Omental fat pad (tissue), 4 donors: ENCODE results near the gene GNG4. TPM values are rescaled to one million over a fixed set of nuclear protein-coding genes. Genes with fewer than 3 reads are reported as not detected.

Source experiments
- ATAC-seq: fragments of 150-250 bp; one replicate; pipeline ENCODE4 v1.9.1; 2016; ENCODE audit warnings: mild to moderate bottlenecking, moderate library complexity; ENCODE audit not compliant: low FRiP score
- DNase-seq: peaks from one replicate; pipeline ENCODE4 v3.0.0-alpha.2; 2019; ENCODE audit warnings: low spot score
- total RNA-seq, 4 donors: library from RNA; depleted of rRNA; stranded (reverse); fragments of >200 nt; gene quantifications; one replicate each; pipeline ENCODE4 v1.1.0, GENCODE V29; 2016
- TF ChIP-seq, protein P1 (sequence below), 3 donors: fragments of 450-650 bp; IDR thresholded peaks; one replicate each; pipeline ENCODE4 v1.5.1; 2016 to 2017; ENCODE audit warnings: antibody characterized with exemption in 3 of 3, mild to moderate bottlenecking in 3 of 3, moderate library complexity in 2 of 3

GNG4 gene
- total RNA-seq, 4 donors from 2014 or later, result 0.56 to 1.2 (median 0.93) TPM; not detected in 1

DNA sequence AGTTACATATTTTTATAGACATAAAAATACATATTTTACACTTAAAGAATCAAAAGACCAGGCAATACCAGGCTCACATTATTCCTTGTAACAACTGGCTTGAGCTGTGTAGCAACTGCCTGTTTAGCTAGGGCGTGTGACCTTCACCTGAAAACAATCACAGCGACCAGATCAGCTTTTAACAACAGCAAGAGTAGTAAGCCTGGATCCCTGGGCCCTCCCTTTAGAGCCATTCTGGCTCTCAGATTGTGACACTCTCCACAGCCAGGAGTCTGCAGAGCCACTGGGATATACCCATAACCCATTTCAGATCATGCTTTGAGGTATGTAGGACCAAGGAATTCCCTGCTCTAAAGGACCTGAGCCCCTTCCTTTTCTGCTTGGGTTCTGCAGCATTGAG lies 29.4 kb upstream of the GNG4 start:
- TF ChIP-seq, protein P1, sequence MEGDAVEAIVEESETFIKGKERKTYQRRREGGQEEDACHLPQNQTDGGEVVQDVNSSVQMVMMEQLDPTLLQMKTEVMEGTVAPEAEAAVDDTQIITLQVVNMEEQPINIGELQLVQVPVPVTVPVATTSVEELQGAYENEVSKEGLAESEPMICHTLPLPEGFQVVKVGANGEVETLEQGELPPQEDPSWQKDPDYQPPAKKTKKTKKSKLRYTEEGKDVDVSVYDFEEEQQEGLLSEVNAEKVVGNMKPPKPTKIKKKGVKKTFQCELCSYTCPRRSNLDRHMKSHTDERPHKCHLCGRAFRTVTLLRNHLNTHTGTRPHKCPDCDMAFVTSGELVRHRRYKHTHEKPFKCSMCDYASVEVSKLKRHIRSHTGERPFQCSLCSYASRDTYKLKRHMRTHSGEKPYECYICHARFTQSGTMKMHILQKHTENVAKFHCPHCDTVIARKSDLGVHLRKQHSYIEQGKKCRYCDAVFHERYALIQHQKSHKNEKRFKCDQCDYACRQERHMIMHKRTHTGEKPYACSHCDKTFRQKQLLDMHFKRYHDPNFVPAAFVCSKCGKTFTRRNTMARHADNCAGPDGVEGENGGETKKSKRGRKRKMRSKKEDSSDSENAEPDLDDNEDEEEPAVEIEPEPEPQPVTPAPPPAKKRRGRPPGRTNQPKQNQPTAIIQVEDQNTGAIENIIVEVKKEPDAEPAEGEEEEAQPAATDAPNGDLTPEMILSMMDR (IDR thresholded peaks at IDR 0.05), result no peak
- ATAC-seq, result no peak

DNA sequence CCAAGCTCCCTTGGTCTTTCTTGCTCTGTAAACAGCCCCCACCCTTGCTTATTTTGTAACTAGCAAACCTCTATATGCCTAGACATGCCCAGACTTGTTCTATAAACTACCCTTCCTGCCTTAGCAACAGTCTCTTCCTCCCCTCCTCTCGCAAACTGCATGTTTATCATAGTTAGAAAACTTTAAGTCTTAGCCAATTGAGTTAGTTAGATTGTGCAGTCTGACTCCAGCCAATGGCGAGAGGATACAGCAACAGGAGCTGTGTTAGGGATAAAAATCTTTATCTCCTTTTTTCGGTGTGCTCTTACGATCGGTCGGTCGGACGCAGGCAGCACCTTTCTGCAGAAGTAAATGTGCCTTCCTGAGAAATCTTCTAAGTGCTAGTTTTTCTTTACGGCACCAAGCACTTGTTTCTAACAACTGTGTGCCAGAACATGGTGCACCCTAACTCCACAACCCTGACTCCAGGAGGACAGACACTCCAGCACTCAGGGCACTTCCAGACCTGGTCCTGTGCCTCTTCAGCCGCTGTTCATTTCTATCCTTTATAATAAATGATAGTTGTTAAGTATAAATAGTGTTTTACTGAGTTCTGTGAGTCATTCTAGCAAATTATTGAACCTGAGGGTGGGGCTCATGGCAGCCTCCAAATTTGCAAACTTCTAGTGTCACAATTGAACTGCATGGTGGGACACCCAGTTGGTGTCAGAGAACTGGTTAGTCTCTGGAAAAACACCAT lies 25.7 kb upstream of the GNG4 start:
- DNase-seq, result no peak
- TF ChIP-seq, protein P1 (IDR thresholded peaks at IDR 0.05), result no peak
- ATAC-seq, result no peak

More for the DNA sequence above, 29.4 kb upstream of the GNG4 start:
- no peak for DNase-seq

DNA sequence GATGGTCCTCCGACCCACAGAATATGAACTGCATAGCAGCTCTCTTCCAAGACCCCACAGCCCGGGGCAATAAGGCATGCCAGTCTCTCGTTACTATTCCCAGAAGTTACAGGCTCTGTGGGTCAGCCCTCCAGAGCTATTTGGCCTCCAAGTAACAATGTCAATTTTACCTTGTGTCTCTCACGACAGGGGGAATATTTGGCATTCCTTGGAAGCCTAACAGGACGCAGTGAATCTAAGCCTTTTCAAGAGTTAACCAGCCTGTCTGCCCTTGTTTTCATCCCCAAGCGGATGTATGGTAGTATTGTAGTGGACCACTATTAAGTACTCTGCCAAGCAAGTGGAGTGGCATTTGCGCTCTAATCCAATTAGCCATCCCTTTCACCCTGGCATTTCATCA lies 24.4 kb upstream of the GNG4 start:
- TF ChIP-seq, protein P1 (IDR thresholded peaks at IDR 0.05), result no peak
- DNase-seq, result no peak
- ATAC-seq, result no peak

DNA sequence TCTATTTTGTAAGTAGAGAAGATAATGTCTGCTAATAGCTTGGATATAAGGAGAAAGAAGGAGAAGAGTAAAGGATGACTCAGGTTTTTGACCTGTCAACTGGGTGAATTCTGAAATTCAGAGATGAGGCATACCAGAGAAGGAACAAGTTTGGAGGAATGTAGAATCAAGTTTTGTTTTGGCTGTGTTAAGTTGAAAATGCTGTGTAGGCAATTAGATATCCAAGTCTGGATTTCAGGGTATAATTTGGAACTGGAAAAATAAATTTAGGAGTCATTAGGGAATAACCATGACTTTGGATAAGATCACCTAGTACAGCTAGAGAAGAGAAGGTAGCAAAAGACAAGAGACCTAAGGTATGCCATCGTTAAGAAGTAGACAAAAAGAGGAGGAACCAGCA lies 22.4 kb upstream of the GNG4 start:
- no peak for DNase-seq
- TF ChIP-seq, protein P1 (IDR thresholded peaks at IDR 0.05), result no peak
- ATAC-seq, result no peak

DNA sequence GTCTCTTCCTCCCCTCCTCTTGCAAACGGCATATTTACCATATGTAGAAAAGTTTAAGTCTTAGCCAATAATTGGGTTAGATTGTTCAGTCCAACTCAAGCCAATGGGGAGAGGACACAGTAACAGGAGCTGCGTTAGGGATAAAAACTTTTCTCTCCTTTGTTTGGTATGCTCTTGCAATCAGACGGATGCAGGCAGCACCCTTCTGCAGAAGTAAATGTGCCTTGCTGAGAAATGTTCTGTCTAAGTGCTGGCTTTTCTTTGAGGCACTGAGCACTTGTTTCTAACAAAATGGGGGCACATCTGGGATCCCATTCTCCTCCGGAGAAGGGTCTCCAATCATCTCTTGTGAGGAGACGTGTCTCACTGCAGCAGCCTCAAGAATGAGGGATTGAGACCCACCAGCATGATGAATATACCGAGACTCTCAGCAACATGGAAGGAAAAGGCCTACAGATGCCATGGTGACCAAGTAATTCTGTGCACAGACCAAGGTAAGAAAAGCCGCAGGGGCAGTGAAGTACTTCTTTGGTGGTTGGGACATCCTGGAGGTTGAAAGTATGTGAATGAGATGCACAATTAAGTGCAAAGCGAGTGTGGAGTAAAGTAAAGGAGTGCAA lies 20.7 kb upstream of the GNG4 start:
- no peak for DNase-seq
- ATAC-seq, result no peak
- TF ChIP-seq, protein P1 (IDR thresholded peaks at IDR 0.05), result no peak

DNA sequence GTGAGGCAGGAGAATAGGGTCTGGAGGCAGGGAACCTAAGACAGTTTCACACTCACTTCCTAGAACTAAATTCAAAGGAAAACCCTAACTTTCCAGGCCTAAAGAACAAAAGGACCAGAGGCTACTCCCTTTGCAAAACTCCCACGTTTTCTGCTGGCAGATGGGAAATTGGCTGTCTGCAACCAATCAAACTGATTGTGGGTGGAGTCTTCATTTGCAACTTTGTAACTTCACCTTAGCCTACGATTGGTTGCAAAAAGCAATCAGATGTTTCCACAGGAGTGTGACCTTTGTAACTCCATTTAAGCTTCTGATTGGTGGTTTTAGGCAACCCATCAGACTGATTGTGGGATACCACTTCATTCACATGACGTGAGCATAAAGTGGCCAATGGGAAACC lies 19.7 kb upstream of the GNG4 start:
- TF ChIP-seq, protein P1 (IDR thresholded peaks at IDR 0.05), result no peak
- DNase-seq, result no peak
- ATAC-seq, result no peak

DNA sequence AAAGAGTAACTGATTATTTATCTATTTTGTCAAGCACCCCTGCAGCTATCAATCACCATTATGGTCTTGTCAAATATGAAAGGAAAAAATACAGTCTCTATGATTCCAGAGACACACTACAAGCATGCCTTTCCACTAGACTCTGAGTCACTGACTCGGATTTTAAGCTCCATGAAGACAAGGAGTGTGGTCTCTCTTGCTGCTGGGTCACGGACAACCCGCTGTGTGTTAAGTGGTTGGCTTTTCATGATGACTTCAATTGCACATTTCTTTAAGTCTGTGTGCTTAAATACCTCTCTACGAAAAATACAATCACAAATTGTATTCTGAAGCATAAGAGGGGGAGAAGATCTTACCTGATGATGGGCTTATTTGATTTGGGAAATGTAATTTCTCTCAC lies 14.0 kb upstream of the GNG4 start:
- no peak for ATAC-seq
- TF ChIP-seq, protein P1 (IDR thresholded peaks at IDR 0.05), result no peak

More for the DNA sequence above, 14.0 kb upstream of the GNG4 start:
- DNase-seq, result no peak
